ENCODE results near the gene PINLYP. TPM values are rescaled to one million over a fixed set of nuclear protein-coding genes. Genes with fewer than 3 reads are reported as not detected.

PINLYP gene
- polyA plus RNA-seq, 2 of the 4 experiments (the other 2 are of a cell fraction) = 0.27 TPM; not detected in 1

GRCh38 chr19:43552616-43553015 lies 23.0 kb upstream of the PINLYP start:
- no peak for ATAC-seq
- no peak for FAIRE-seq
- DNase-seq (ENCODE audit: low read depth in 1 of 2, low spot score in 1 of 2) = no peak
- no peak overlapping the region for H3K4me3 ChIP-seq
- H3K4me1 ChIP-seq = no peaks in the 10 kb centered on the region
- ChIA-PET CTCF (interaction anchor here (1.8 to 8.9 kb wide), 3 partner anchors 8 to 42 kb away, joined by 5 to 167 read pairs (median 44); partner anchors contain the start of genes IRGQ, ZNF575 and ZNF576), POLR2A (no interaction called here)
- no peak overlapping the region for H3K4me2 ChIP-seq
- no peak overlapping the region for H3K27ac ChIP-seq
- TF ChIP-seq POLR2AphosphoS2 (conservative IDR thresholded peaks at IDR 0.05; ENCODE audit: low read length) (no peak), CHD2 (IDR thresholded peaks at IDR 0.05; ENCODE audit: low read length, partially characterized antibody) (no peak)
- H3K9me3 ChIP-seq = no peaks in the 10 kb centered on the region
- 94% methylated on average over 2 of the region's 3 CpGs for WGBS (ENCODE audit: missing lambda C conversion rate)

- CTCF ChIA-PET = interaction anchor here (0.5 to 8.9 kb wide), 14 partner anchors 15 to 493 kb away, joined by 3 to 167 read pairs (median 10); partner anchors contain the start of genes IRGQ, PINLYP, XRCC1 and ZNF575
- TF ChIP-seq ZNF302 (CRISPR knock-in tag; IDR thresholded peaks at IDR 0.05) = no peak
- no peak for TF ChIP-seq EP300 (IDR thresholded peaks at IDR 0.05)
- TF ChIP-seq, protein P1, sequence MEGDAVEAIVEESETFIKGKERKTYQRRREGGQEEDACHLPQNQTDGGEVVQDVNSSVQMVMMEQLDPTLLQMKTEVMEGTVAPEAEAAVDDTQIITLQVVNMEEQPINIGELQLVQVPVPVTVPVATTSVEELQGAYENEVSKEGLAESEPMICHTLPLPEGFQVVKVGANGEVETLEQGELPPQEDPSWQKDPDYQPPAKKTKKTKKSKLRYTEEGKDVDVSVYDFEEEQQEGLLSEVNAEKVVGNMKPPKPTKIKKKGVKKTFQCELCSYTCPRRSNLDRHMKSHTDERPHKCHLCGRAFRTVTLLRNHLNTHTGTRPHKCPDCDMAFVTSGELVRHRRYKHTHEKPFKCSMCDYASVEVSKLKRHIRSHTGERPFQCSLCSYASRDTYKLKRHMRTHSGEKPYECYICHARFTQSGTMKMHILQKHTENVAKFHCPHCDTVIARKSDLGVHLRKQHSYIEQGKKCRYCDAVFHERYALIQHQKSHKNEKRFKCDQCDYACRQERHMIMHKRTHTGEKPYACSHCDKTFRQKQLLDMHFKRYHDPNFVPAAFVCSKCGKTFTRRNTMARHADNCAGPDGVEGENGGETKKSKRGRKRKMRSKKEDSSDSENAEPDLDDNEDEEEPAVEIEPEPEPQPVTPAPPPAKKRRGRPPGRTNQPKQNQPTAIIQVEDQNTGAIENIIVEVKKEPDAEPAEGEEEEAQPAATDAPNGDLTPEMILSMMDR (IDR thresholded peaks at IDR 0.05) = no peak
- TF ChIP-seq, protein P2, sequence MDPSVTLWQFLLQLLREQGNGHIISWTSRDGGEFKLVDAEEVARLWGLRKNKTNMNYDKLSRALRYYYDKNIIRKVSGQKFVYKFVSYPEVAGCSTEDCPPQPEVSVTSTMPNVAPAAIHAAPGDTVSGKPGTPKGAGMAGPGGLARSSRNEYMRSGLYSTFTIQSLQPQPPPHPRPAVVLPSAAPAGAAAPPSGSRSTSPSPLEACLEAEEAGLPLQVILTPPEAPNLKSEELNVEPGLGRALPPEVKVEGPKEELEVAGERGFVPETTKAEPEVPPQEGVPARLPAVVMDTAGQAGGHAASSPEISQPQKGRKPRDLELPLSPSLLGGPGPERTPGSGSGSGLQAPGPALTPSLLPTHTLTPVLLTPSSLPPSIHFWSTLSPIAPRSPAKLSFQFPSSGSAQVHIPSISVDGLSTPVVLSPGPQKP (IDR thresholded peaks at IDR 0.05; ENCODE audit: low read depth, low read length) = no peak
- TF ChIP-seq RAD21 (conservative IDR thresholded peaks at IDR 0.05 in 1 of 2, IDR thresholded peaks at IDR 0.05 in 1 of 2) = no peak
- no peak for TF ChIP-seq GATA3 (IDR thresholded peaks at IDR 0.05; ENCODE audit: borderline replicate concordance)
- TF ChIP-seq, protein P3, sequence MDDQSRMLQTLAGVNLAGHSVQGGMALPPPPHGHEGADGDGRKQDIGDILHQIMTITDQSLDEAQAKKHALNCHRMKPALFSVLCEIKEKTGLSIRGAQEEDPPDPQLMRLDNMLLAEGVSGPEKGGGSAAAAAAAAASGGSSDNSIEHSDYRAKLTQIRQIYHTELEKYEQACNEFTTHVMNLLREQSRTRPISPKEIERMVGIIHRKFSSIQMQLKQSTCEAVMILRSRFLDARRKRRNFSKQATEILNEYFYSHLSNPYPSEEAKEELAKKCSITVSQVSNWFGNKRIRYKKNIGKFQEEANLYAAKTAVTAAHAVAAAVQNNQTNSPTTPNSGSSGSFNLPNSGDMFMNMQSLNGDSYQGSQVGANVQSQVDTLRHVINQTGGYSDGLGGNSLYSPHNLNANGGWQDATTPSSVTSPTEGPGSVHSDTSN (IDR thresholded peaks at IDR 0.05) = no peak
- TF ChIP-seq ZFP36 (IDR thresholded peaks at IDR 0.05; ENCODE audit: borderline replicate concordance, partially characterized antibody) = no peak
- TF ChIP-seq HES2 (IDR thresholded peaks at IDR 0.05) = no peak
- TF ChIP-seq HEYL (CRISPR knock-in tag; IDR thresholded peaks at IDR 0.05) = no peak
- no peak for TF ChIP-seq CHD4 (IDR thresholded peaks at IDR 0.05; ENCODE audit: borderline replicate concordance)
- TF ChIP-seq, protein P4, sequence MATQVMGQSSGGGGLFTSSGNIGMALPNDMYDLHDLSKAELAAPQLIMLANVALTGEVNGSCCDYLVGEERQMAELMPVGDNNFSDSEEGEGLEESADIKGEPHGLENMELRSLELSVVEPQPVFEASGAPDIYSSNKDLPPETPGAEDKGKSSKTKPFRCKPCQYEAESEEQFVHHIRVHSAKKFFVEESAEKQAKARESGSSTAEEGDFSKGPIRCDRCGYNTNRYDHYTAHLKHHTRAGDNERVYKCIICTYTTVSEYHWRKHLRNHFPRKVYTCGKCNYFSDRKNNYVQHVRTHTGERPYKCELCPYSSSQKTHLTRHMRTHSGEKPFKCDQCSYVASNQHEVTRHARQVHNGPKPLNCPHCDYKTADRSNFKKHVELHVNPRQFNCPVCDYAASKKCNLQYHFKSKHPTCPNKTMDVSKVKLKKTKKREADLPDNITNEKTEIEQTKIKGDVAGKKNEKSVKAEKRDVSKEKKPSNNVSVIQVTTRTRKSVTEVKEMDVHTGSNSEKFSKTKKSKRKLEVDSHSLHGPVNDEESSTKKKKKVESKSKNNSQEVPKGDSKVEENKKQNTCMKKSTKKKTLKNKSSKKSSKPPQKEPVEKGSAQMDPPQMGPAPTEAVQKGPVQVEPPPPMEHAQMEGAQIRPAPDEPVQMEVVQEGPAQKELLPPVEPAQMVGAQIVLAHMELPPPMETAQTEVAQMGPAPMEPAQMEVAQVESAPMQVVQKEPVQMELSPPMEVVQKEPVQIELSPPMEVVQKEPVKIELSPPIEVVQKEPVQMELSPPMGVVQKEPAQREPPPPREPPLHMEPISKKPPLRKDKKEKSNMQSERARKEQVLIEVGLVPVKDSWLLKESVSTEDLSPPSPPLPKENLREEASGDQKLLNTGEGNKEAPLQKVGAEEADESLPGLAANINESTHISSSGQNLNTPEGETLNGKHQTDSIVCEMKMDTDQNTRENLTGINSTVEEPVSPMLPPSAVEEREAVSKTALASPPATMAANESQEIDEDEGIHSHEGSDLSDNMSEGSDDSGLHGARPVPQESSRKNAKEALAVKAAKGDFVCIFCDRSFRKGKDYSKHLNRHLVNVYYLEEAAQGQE (IDR thresholded peaks at IDR 0.05) = no peak
- TF ChIP-seq NFE2L2 (conservative IDR thresholded peaks at IDR 0.05; ENCODE audit: low read length) = no peak
- FAIRE-seq = no peak
These were observed 21.9 kb upstream of the PINLYP start for GRCh38 chr19:43553656-43554055.

More at GRCh38 chr19:43553656-43554055, 21.9 kb upstream of the PINLYP start:
- Histone ChIP-seq H3K4me2 (no peak overlapping the region), H3K9me3 (no peaks in the 10 kb centered on the region), H3K4me1 (no peaks in the 10 kb centered on the region), H3K4me3 (no peak overlapping the region), H3K27ac (no peak overlapping the region)
- POLR2A ChIA-PET = no interaction called here
- ATAC-seq (no peak), DNase-seq (ENCODE audit: low read depth in 1 of 2, low spot score in 1 of 2) (no peak)
- WGBS (ENCODE audit: missing lambda C conversion rate) = 91% methylated on average over 4 of the region's 4 CpGs

All from A549 (cell line).